ENCODE measurements around the gene GPR108.

Gene GPR108

GRCh38 chr19:6700586-6701316 lies 36.6 kb downstream of the GPR108 start:
- DNase-seq, result no peak

- no peak for DNase-seq
These were observed 37.4 kb downstream of the GPR108 start for GRCh38 chr19:6699935-6700334.

GRCh38 chr19:6697291-6697690 lies 40.1 kb downstream of the GPR108 start:
- no peak for DNase-seq

GRCh38 chr19:6696239-6696820 lies 41.0 kb downstream of the GPR108 start:
- DNase-seq, result no peak

GRCh38 chr19:6694147-6694815 lies 43.1 kb downstream of the GPR108 start:
- no peak for DNase-seq

GRCh38 chr19:6693681-6694080 lies 43.7 kb downstream of the GPR108 start:
- no peak for DNase-seq

- no peak for DNase-seq
These were observed 44.3 kb downstream of the GPR108 start for GRCh38 chr19:6693056-6693471.

- DNase-seq, result no peak
These were observed 45.4 kb downstream of the GPR108 start for GRCh38 chr19:6692027-6692426.

GRCh38 chr19:6691342-6691741 lies 46.0 kb downstream of the GPR108 start:
- no peak for DNase-seq

GRCh38 chr19:6690160-6690885 lies 47.1 kb downstream of the GPR108 start:
- no peak for DNase-seq

GRCh38 chr19:6687114-6687513 lies 50.3 kb downstream of the GPR108 start:
- DNase-seq, result no peak

GRCh38 chr19:6686628-6686975 lies 50.8 kb downstream of the GPR108 start:
- no peak for DNase-seq

- no peak for DNase-seq
These were observed 51.3 kb downstream of the GPR108 start for GRCh38 chr19:6685962-6686627.

- DNase-seq, result no peak
These were observed 51.9 kb downstream of the GPR108 start for GRCh38 chr19:6685482-6685881.

- no peak for DNase-seq
These were observed 53.4 kb downstream of the GPR108 start for GRCh38 chr19:6683971-6684370.

- DNase-seq, result no peak
These were observed 54.7 kb downstream of the GPR108 start for GRCh38 chr19:6682607-6683128.

GRCh38 chr19:6680141-6680540 lies 57.2 kb downstream of the GPR108 start:
- DNase-seq, result no peak

All from CD4-positive, alpha-beta T cell treated with Interleukin-6 for 4 hours (primary cell).